Activated CD4-positive, alpha-beta memory T cell treated with anti-CD3 and anti-CD28 coated beads, Interleukin-2, amount 10 ng/mL, durations not matched to agents 7 days and 5 days (primary cell): ENCODE measurements around the gene IGLL5. TPM values are rescaled to one million over a fixed set of nuclear protein-coding genes. Genes with fewer than 3 reads are reported as not detected.
A peak's percentile ranks its signal among the peaks of the same experiment; 100 is the strongest.

ENCODE experiments used
- CTCF ChIA-PET: fragments of 350-600 bp; sonication (Branson Sonifier 250); formaldehyde crosslinking; loops from one replicate; lab custom pipeline; 2021; ENCODE audit warnings: antibody characterized with exemption, inconsistent platforms; lab: Charles Lee
- POLR2A ChIA-PET: fragments of 350-600 bp; sonication (Branson Sonifier 250); formaldehyde crosslinking; loops from one replicate; lab custom pipeline; 2021; ENCODE audit warnings: antibody characterized with exemption; lab: Charles Lee
- DNase-seq: peaks from one replicate; pipeline ENCODE4 v3.0.0-alpha.2; 2020
- H3K27ac Mint-ChIP-seq: one replicate; pipeline ENCODE4 v1.8.0; 2021; ENCODE audit warnings: mild to moderate bottlenecking, mixed read lengths
- H3K27me3 Mint-ChIP-seq: one replicate; pipeline ENCODE4 v1.8.0; 2021; ENCODE audit warnings: mixed read lengths
- H3K36me3 Mint-ChIP-seq: one replicate; pipeline ENCODE4 v1.8.0; 2021; ENCODE audit warnings: low read depth, mixed read lengths
- H3K4me1 Mint-ChIP-seq: one replicate; pipeline ENCODE4 v1.8.0; 2021; ENCODE audit warnings: mixed read lengths
- H3K4me3 Mint-ChIP-seq: one replicate; pipeline ENCODE4 v1.8.0; 2021; ENCODE audit warnings: mild to moderate bottlenecking, mixed read lengths
- H3K9me3 Mint-ChIP-seq: one replicate; pipeline ENCODE4 v1.8.0; 2021; ENCODE audit warnings: mixed read lengths
- total RNA-seq, 2 experiments: library from RNA; stranded (reverse); gene quantifications; one replicate each; pipeline ENCODE4 v1.2.3, GENCODE V29; 2021

Gene IGLL5
- total RNA-seq, 2 experiments from 2014 or later = not detected

GRCh38 chr22:22933100-22933806, 45.6 kb downstream of the IGLL5 start:
- Mint-ChIP-seq H3K27ac (peak overlapping the region; percentile 19), H3K4me3 (no peak overlapping the region), H3K36me3 (no peaks in the 10 kb centered on the region), H3K4me1 (peaks cover 48% of the 10 kb centered on the region), H3K9me3 (no peaks in the 10 kb centered on the region), H3K27me3 (peaks cover 11% of the 10 kb centered on the region)
- no peak for DNase-seq
- POLR2A ChIA-PET = no interaction called here
- CTCF ChIA-PET = interaction anchor here (0.7 to 2.3 kb wide), 4 partner anchors 9 to 84 kb away, joined by 3 to 8 read pairs (median 4); no protein-coding TSS in a partner anchor

DNA sequence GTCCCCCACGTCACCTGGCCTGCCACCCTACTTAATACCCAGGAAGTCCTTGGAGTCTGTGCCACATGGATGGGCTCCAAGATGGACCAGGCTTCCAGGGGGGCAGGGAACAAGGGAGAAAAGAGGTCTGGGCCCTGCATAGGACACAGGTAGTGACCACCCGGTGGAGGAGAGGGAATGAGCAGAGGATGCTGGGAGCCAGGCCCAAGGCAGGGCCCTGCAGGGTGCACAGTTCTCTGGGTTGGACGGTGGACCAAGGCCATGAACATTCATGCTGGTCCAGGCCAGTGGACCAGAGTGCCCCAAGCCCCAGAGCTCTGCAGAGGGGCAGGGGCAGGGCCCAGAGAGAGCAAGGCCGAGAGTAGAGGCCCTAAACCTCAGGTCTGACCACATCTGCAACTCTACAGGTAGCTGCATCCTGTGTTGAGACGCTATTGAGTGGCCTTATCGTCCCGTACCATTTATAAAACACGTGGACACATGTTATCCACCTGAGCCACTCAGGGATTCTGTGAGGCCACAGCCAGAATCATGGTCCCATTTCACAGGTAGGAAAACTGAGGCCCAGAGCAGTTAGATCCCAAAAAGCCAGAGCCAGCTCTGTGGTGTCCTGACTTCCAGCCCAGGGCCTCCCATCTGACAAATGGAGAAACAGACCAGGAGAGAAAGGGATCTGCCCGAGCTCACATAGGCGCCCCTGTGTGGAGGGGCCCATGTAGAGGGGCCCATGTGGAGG, 46.4 kb downstream of the IGLL5 start:
- Mint-ChIP-seq H3K9me3 (no peaks in the 10 kb centered on the region), H3K36me3 (no peaks in the 10 kb centered on the region), H3K4me3 (no peak overlapping the region), H3K27ac (no peak overlapping the region), H3K4me1 (peaks cover 41% of the 10 kb centered on the region), H3K27me3 (peaks cover 12% of the 10 kb centered on the region)
- ChIA-PET CTCF (interaction anchor here (1.0 kb wide), 1 partner anchor 85 kb away, joined by 3 read pairs; no protein-coding TSS in a partner anchor), POLR2A (no interaction called here)
- DNase-seq = no peak

DNA sequence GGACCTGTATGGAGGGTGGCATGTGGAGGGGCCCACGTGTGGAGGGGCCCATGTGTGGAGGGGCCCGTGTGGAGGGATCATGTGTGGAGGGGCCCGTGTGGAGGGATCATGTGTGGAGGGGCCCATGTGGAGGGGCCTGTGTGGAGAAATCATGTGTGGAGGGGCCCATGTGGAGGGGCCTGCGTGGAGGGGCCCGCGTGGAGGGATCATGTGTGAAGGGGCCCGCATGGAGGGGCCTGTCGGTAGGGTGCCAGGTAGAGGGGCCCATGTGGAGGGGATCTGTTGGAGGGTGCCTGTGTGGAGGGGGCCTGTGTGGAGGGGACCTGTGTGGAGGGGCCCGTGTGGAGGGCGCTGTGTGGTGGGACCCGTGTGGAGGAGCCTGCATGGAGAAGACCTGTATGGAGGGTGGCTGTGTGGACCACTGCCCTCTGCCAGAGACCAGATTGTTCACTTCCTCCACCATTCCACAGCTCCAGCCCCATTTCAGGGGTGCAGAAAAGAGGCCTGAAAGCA, 47.0 kb downstream of the IGLL5 start:
- POLR2A ChIA-PET = no interaction called here
- peaks cover 13% of the 10 kb centered on the region for H3K27me3 Mint-ChIP-seq
- H3K9me3 Mint-ChIP-seq = no peaks in the 10 kb centered on the region
- DNase-seq = no peak
- H3K27ac Mint-ChIP-seq = no peak overlapping the region
- no peaks in the 10 kb centered on the region for H3K36me3 Mint-ChIP-seq
- CTCF ChIA-PET = interaction anchor here (1.0 kb wide), 1 partner anchor 85 kb away, joined by 3 read pairs; no protein-coding TSS in a partner anchor
- H3K4me1 Mint-ChIP-seq = peaks cover 34% of the 10 kb centered on the region
- H3K4me3 Mint-ChIP-seq = no peak overlapping the region

DNA sequence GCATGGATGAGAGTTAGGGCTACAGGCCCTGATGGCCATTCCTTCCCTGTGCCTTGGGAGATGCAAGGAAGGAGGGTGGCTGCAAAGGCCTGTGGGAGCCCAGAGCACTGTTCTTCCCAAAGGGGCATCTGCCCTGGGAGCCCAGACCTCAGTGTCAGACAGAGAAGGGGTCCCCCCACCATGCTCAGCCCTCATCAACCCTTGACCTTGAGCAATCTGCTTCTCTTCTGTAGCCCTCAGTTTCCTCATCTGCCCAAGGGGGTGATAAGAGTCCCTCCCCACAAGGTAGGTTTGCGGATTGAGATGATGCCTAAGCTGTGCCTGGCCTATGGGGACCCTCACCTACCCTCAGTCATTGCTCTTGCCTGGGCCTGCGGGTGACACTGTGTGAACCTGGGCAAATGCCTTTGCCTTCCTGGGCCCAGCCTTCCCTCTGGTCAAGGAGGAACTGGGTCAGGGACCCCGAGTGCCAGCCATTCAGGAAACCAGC, 47.5 kb downstream of the IGLL5 start:
- CTCF ChIA-PET = interaction anchor here (1.0 to 1.6 kb wide), 2 partner anchors 16 to 51 kb away, joined by 3 to 5 read pairs; no protein-coding TSS in a partner anchor
- Mint-ChIP-seq H3K36me3 (no peaks in the 10 kb centered on the region), H3K27ac (no peak overlapping the region)

DNA sequence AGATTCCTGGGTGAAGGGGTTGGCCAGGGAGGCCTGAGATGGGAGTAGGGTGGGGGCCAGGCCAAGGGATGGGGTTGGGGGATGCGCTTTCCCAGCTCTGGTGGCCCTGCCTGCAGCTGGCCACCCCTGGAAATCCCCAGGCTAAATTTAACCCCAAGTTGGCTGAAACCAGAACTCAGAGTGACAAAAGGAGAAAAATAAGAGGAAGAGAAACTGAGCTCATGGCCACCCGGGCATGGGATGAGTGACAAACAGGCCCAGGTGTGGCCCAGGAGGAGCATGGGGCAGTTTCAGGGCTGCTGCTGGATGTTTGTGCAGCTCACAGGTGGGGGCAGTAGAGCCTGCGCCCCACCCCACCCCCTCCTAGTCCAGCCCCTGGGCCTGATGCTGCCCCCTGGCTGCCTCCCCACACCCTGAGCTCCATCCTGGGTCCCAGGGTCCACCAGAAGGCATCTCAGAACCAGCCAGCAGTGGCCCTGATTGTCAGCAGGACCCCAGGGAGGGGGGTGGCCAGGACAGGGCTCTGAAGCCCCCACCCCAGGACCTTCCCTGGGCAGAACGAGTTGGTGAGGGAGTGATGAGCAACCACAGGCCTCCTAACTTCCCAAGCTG, 48.0 kb downstream of the IGLL5 start:
- H3K27me3 Mint-ChIP-seq = peaks cover 17% of the 10 kb centered on the region
- H3K4me3 Mint-ChIP-seq = no peak overlapping the region
- no peak for DNase-seq
- POLR2A ChIA-PET = no interaction called here
- H3K9me3 Mint-ChIP-seq = no peaks in the 10 kb centered on the region
- no peaks in the 10 kb centered on the region for H3K36me3 Mint-ChIP-seq
- CTCF ChIA-PET = interaction anchor here (1.0 to 1.6 kb wide), 2 partner anchors 16 to 51 kb away, joined by 3 to 5 read pairs; no protein-coding TSS in a partner anchor
- H3K27ac Mint-ChIP-seq = no peak overlapping the region
- peaks cover 24% of the 10 kb centered on the region for H3K4me1 Mint-ChIP-seq

More for the DNA sequence above, 47.5 kb downstream of the IGLL5 start:
- peaks cover 29% of the 10 kb centered on the region for H3K4me1 Mint-ChIP-seq
- POLR2A ChIA-PET = no interaction called here
- no peak for DNase-seq
- H3K9me3 Mint-ChIP-seq = no peaks in the 10 kb centered on the region
- peaks cover 15% of the 10 kb centered on the region for H3K27me3 Mint-ChIP-seq
- no peak overlapping the region for H3K4me3 Mint-ChIP-seq

GRCh38 chr22:22936180-22936914, 48.7 kb downstream of the IGLL5 start:
- peaks cover 21% of the 10 kb centered on the region for H3K4me1 Mint-ChIP-seq
- ChIA-PET CTCF (interaction anchor here (1.0 to 1.6 kb wide), 2 partner anchors 15 to 52 kb away, joined by 3 to 5 read pairs; no protein-coding TSS in a partner anchor), POLR2A (no interaction called here)
- H3K9me3 Mint-ChIP-seq = no peaks in the 10 kb centered on the region
- no peak for DNase-seq
- H3K27me3 Mint-ChIP-seq = peaks cover 17% of the 10 kb centered on the region
- no peak overlapping the region for H3K4me3 Mint-ChIP-seq
- no peak overlapping the region for H3K27ac Mint-ChIP-seq
- no peaks in the 10 kb centered on the region for H3K36me3 Mint-ChIP-seq

DNA sequence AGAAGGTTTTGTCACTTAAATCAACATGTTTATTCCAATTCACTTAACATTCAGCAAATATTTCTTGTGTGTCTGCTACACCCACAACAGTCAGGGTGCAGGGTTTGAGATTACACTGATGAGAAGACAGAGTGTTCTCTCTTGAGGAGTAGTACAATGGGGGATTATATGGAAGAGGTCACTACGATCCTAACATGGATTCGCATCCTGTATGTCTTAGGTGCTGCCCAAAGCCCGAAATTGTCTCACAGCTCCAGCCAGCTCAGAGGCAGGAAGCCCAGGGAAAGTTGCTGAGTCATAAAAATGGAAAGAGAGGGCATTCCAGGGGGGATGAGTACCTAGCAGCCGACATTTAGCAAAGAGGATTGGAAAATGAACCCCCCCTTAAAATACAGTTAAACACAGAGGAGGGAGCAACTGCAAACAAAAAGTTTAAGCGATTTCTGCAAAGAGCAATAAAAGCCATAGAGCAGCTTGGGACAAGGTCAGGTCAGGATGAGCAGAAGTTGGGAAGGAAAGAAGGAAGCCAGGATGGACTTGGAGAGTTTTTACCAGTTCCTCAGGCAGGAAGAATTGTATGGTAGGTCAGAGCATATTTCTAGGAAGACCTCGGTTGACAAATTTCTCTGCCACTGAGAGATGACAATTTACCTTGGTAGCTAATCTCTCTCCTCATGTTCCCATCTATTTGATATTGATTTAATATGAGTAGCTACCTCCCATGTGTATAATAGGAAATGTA, 49.5 kb downstream of the IGLL5 start:
- peaks cover 17% of the 10 kb centered on the region for H3K27me3 Mint-ChIP-seq
- no peaks in the 10 kb centered on the region for H3K36me3 Mint-ChIP-seq
- no peaks in the 10 kb centered on the region for H3K9me3 Mint-ChIP-seq
- DNase-seq = no peak
- no peak overlapping the region for H3K27ac Mint-ChIP-seq
- H3K4me3 Mint-ChIP-seq = no peak overlapping the region
- ChIA-PET CTCF (no interaction called here), POLR2A (no interaction called here)
- peaks cover 20% of the 10 kb centered on the region for H3K4me1 Mint-ChIP-seq

GRCh38 chr22:22937894-22938480, 50.4 kb downstream of the IGLL5 start:
- no peak overlapping the region for H3K27ac Mint-ChIP-seq
- H3K4me3 Mint-ChIP-seq = no peak overlapping the region
- peaks cover 19% of the 10 kb centered on the region for H3K27me3 Mint-ChIP-seq
- H3K9me3 Mint-ChIP-seq = no peaks in the 10 kb centered on the region
- H3K4me1 Mint-ChIP-seq = peaks cover 23% of the 10 kb centered on the region
- ChIA-PET POLR2A (no interaction called here), CTCF (interaction anchor here (4.7 kb wide), 1 partner anchor 17 kb away, joined by 26 read pairs; no protein-coding TSS in a partner anchor)
- H3K36me3 Mint-ChIP-seq = no peaks in the 10 kb centered on the region
- no peak for DNase-seq

GRCh38 chr22:22938672-22939587, 51.3 kb downstream of the IGLL5 start:
- POLR2A ChIA-PET = interaction anchor here (1.6 kb wide), 1 partner anchor 10 kb away, joined by 3 read pairs; no protein-coding TSS in a partner anchor
- H3K4me3 Mint-ChIP-seq = no peak overlapping the region
- H3K27ac Mint-ChIP-seq = no peak overlapping the region
- H3K27me3 Mint-ChIP-seq = peaks cover 19% of the 10 kb centered on the region
- no peaks in the 10 kb centered on the region for H3K9me3 Mint-ChIP-seq
- peaks cover 23% of the 10 kb centered on the region for H3K4me1 Mint-ChIP-seq
- no peak for DNase-seq
- no peaks in the 10 kb centered on the region for H3K36me3 Mint-ChIP-seq
- CTCF ChIA-PET = interaction anchor here (4.7 to 6.4 kb wide), 2 partner anchors 16 to 55 kb away, joined by 26 to 43 read pairs; no protein-coding TSS in a partner anchor

DNA sequence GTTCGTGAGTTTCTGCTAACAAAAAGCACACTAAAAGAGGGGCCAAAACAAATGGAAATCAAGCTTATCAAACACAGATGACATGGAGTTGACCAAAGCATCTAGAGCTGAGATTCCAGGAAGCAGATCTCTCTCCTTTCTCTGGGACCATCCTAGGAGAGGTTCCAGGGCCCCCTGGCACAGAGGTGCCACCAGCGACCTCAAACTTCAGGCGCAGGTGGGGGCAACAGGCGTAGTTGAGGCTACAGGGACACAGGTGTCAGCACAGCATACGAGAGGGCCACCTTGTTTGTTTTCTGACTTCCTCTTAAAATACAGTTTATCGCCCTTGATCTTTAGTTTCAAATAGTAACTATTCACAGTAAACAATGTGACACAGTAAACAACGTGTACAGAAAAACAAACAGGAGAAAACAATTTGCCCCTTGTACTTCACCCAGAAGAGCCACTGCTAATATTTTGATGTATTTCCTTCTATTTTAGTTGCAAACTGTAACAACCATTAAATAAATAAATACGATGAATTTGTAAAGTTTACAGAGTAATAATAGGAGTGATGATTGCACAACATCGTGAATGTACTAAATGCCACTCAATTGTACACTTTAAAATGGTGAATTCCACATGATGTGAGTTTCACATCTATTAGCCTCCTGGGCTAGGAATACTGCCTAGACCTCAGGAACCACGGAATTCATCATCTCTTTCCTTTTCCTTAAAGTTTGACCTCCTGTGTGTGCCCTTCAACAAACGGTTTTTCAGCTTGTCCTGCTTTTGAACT, 52.2 kb downstream of the IGLL5 start:
- Mint-ChIP-seq H3K4me1 (peaks cover 17% of the 10 kb centered on the region), H3K27ac (no peak overlapping the region), H3K4me3 (no peak overlapping the region), H3K36me3 (no peaks in the 10 kb centered on the region), H3K9me3 (no peaks in the 10 kb centered on the region), H3K27me3 (peaks cover 19% of the 10 kb centered on the region)
- POLR2A ChIA-PET = interaction anchor here (1.6 kb wide), 1 partner anchor 11 kb away, joined by 3 read pairs; no protein-coding TSS in a partner anchor
- no peak for DNase-seq
- CTCF ChIA-PET = interaction anchor here (4.7 to 6.4 kb wide), 2 partner anchors 15 to 56 kb away, joined by 26 to 43 read pairs; no protein-coding TSS in a partner anchor
